Measurements from ENCODE around the gene GTF2H3.

The GTF2H3 gene

GRCh38 chr12:123645878-123646277 lies 12.2 kb downstream of the GTF2H3 start:
- DNase-seq: no peak

DNA sequence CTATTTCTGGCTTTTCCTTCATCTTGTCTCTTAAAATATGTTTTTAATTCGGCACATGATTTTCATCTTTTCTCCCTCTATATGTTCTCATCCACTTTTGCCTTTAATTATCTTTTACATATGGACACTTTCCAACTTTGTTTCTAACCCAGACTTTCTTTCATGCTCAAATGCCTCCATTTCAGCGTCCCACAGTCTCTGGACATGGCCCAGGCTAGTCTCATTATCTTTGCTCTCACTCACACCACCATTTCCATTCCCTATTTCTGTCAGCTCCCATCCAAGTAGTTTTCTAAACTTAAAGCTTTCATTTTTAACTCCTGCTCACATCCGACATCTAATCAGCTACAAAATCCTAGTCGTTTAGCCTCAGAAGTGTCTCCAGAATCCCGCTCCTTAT lies 14.8 kb downstream of the GTF2H3 start:
- no peak for DNase-seq

GRCh38 chr12:123654129-123654701 lies 20.6 kb downstream of the GTF2H3 start:
- DNase-seq: no peak

DNA sequence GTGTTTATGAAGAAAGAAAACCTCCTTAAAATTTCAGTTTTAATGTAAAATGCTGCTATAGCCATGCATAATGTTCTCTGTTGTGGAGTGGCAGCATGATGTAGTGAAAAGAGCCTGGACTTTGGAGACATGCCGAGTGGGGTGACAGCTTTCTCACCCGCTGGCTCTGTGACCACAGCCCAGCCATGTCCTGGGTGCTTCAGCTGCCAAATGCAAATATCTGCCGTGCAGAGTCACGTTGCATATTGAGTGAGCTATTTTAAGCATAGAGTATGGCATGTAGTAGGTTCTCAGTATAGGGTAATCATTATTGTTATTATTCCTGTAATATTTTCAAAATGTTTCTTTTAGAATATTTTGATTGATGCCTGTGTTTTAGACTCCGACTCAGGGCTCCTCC lies 21.8 kb downstream of the GTF2H3 start:
- DNase-seq: no peak

DNA sequence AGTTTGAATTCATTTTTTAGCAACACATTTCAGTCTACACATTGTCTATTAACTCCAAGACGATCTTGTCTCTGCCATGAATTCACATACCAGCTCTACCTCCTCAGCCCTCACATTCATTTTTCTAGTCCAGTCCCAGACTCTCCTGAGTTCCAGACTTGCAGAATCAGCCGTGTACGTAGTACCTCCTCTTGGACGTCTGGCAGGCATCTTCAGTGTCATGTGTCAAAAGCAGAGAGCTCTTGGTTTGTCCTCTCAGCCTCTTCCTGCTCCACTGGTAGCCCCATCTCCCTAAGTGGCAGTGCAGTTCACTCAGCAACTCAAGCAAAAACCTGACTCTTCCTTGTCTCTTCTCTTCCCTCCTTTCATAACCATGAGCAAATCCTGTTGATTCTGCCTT lies 22.8 kb downstream of the GTF2H3 start:
- DNase-seq: no peak

- no peak for DNase-seq
These were observed 23.6 kb downstream of the GTF2H3 start for GRCh38 chr12:123657211-123657610.

GRCh38 chr12:123659996-123660727 lies 26.5 kb downstream of the GTF2H3 start:
- no peak for DNase-seq

DNA sequence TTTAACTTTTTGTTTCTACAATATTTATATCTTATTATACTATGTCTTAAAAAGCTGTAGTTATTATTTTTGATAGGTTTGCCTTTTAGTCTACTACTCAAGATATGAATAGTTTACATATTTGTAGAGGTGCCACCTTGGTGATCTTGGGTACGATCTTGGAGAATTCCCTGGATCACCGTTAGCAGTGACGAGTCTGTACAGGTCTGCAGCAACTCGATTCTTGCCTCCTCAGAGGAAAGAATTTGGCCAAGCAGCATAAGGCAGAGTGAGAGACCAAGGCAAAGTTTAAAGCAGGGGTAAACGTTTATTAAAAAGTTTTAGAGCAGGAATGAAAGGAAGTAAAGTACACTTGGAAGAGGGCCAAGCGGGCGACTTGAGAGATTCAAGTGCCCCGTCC lies 34.1 kb downstream of the GTF2H3 start:
- DNase-seq: no peak

GRCh38 chr12:123670882-123671728 lies 37.5 kb downstream of the GTF2H3 start, which contains the start of gene TCTN2:
Gene TCTN2, plus strand, starts transcription at chr12:123671113. Its CDS starts 128 bp downstream, at chr12:123671241.
- DNase-seq: peak; percentile 91

GRCh38 chr12:123671876-123672275 lies 38.2 kb downstream of the GTF2H3 start:
- DNase-seq: no peak

DNA sequence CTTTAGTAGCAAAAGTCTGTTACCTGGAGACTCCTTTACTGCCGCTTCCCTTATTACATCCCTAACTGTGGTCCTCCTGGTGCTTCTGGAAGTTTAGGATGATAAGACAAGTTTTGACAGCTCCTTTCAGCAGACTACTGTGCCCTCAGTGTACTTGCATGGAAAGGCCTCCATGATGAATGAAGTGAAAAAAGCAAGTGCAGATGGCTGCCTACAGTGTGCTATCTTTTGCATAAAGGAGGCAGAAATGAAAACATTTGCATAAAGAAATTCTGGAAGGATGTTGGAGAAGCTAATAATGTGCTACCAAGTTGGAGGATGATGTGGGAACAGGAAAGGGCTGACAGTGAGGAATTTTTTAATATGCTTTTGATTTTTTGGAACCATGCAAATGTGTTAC lies 41.8 kb downstream of the GTF2H3 start:
- DNase-seq: no peak

DNA sequence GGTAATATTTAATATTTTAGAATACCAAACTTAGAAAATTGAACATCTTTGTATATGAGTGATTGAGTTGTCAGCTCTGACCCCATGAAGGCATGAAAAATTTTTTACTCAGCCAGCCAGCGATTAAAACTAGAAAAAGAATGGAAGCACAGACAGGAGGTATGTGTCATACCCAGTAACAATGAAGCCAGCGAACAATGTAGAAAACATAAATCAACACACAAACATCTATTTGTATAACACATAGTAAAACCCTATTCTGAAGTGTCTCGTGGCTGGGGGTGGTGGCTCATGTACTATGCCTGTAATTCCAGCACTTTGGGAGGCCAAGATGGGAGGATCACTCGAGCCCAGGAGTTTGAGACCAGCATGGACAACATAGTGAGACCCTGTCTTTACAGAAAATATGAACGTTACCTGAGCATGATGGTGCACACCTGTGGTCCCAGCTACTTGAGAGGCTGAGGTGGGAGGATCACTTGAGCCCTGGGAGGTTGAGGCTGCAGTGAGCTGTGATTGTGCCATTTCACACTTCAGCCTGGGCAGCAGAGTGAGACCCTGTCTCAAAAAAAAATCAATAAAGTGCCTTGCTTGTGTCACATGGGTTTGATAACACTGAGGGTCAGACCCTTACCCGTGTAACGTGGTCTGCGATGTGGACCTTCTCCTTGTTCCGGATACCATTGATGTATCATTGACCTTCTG lies 43.1 kb downstream of the GTF2H3 start:
- DNase-seq: no peak

DNA sequence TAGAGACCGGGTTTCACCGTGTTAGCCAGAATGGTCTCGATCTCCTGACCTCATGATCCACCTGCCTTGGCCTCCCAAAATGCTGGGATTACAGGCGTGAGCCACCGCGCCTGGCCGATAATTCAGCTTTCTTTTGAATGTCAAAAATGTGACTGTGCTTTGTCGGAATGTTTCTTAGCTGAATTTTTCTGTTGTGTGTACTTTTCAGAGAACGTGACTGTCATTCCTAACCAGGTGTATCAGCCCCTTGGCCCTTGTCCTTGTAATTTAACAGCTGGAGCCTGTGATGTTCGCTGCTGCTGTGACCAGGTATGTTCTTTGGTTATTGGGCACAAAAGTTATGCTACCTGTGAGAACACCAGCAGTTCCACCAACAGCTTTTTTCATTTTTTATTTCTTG lies 45.4 kb downstream of the GTF2H3 start:
- DNase-seq: no peak

- DNase-seq: no peak
These were observed 48.0 kb downstream of the GTF2H3 start for GRCh38 chr12:123681605-123682004.

- no peak for DNase-seq
These were observed 50.3 kb downstream of the GTF2H3 start for GRCh38 chr12:123683964-123684363.

- DNase-seq: no peak
These were observed 53.1 kb downstream of the GTF2H3 start for GRCh38 chr12:123686636-123687190.

DNA sequence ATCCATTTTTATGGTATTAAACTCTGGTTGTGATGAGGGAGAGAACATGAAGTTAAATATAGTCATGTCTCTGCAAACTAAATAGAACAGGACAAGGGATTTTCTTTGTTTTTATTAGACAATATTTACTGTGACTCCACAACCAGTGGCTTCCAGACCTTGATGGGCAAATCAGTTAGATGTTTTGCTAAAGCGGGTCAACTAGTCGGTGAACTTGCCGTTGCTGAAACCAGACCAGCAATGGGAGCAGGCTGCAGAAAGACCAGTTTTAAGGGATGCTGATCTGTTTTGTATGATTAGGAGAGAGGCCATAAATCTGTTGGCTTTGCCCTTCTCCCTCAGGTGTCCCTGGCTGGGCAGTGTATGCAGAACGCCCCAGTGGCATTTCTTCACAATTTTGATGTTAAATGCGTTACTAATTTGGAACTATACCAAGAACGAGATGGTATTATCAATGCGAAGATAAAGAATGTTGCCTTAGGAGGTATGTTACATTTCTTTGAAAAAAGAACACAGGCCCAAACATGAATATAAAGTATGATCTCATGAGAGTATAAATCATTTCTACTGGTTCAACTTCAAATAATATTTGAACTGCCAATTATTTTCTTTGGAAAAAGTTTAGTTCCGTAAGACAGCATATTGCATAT lies 56.7 kb downstream of the GTF2H3 start:
- no peak for DNase-seq

GRCh38 chr12:123696207-123696606 lies 62.6 kb downstream of the GTF2H3 start:
- DNase-seq: no peak

- no peak for DNase-seq
These were observed 63.0 kb downstream of the GTF2H3 start for GRCh38 chr12:123696646-123697045.

DNA sequence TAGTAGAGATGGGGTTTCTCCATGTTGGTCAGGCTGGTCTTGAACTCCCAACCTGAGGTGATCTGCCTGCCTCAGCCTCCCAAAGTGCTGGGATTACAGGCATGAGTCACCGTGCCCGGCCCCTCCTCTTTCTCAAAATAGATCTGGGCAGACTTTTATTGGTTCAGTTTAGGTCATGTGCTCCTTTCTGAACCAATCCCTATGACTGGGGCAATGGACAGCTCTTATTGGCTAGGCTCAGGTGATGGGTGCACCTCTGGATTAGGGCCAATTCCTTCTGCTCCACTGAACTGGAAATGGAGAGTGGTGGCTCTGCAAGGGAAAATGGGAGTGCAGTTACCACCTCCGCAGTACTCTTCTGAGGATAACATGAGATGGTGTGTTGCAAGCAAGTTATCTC lies 72.3 kb downstream of the GTF2H3 start:
- no peak for DNase-seq

DNA sequence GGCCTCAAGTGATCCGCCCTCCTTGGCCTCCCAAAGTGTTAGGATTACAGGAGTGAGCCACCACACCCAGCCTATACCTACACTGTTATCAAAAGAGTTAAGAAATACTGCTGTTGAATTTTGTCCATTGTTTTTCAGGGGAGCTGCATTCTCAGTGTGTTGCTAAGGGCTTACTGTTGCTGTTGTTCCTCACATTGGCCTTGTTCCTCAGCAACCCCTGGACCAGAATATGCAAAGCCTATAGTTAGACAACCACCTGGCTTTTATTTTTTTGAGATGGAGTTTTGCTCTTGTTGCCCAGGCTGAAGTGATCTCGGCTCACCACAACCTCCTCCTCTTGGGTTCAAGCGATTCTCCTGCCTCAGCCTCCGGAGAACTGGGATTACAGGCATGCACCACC lies 73.8 kb downstream of the GTF2H3 start:
- no peak for DNase-seq
